Tibial artery (tissue), 4 donors: ENCODE data around the gene RIMS1.
"Not testable (repeated sequence)": the region's sequence is repeated elsewhere in the genome, so short reads cannot be mapped to it uniquely, and the experiment has no call there.

ENCODE experiments used
- DNase-seq, 2 donors: peaks; one replicate each; pipeline ENCODE4 v3.0.0-alpha.2; 2019
- H3K27ac ChIP-seq, 2 donors: fragments of 200-600 bp; sonication (generic) in 1 of 2; 1 replicate in 1 of 2; 2 replicates in 1 of 2; pipeline ENCODE4 v1.5.1; 2018 to 2019; ENCODE audit warnings: mild to moderate bottlenecking in 1 of 2
- H3K27me3 ChIP-seq, 2 donors: fragments of 200-600 bp; sonication (generic) in 1 of 2; one replicate each; pipeline versions ENCODE4 v1.5.1 to v1.6.0; 2016 to 2019
- H3K36me3 ChIP-seq, 3 donors: fragments of 200-600 bp; sonication (generic) in 2 of 3; one replicate each; pipeline ENCODE4 v1.5.1; 2016 to 2019; ENCODE audit warnings: mild to moderate bottlenecking in 2 of 3
- H3K4me1 ChIP-seq, 4 donors: fragments of 200-600 bp; sonication (generic) in 2 of 4; 1 replicate in 3 of 4; 2 replicates in 1 of 4; pipeline ENCODE4 v1.5.1; 2016 to 2019
- H3K4me3 ChIP-seq, 2 donors: fragments of 200-600 bp; sonication (generic) in 1 of 2; 1 replicate in 1 of 2; 2 replicates in 1 of 2; pipeline ENCODE4 v1.5.1; 2018 to 2019; ENCODE audit warnings: mild to moderate bottlenecking in 2 of 2
- H3K9me3 ChIP-seq, 3 donors: fragments of 200-600 bp; sonication (generic) in 1 of 3; one replicate each; pipeline ENCODE4 v1.5.1; 2016 to 2019
- intact Hi-C: fragments of 100-400 bp; cut with DNase I; formaldehyde crosslinking; loops from one replicate; pipeline ENCODE4 v1.15.0; 2023; ENCODE audit warnings: low total_unique reads
- TF ChIP-seq, protein P1 (sequence below), 2 experiments: fragments of 200-600 bp in 1 of 2; fragments of 450-650 bp in 1 of 2; IDR thresholded peaks; one replicate each; pipeline ENCODE4 v1.5.1; 2017 to 2019; ENCODE audit warnings: antibody characterized with exemption in 2 of 2, mild to moderate bottlenecking in 1 of 2, moderate library complexity in 1 of 2

RIMS1 gene

DNA sequence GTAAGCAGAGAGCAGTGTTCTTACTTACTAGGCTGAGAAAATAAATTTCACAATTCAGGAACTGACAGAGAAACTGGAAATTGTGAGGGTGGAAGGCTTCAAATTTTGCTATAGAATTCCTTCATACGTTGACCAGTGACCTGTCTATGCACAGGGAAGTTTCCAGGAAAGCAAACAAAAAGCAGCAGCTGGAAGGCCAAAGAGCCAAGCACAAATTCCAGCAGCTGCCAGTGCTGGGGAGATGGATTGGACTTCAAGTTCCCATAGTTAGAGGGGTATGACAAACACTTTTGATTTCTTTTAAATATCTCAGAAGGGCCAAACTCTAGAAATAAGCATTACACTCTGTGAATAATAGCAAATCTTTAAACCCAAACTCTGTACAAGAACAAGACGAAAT lies 436.4 kb downstream of the RIMS1 start:
- no peaks in the 10 kb centered on the region for H3K36me3 ChIP-seq
- no peaks in the 10 kb centered on the region for H3K4me1 ChIP-seq
- TF ChIP-seq, protein P1, sequence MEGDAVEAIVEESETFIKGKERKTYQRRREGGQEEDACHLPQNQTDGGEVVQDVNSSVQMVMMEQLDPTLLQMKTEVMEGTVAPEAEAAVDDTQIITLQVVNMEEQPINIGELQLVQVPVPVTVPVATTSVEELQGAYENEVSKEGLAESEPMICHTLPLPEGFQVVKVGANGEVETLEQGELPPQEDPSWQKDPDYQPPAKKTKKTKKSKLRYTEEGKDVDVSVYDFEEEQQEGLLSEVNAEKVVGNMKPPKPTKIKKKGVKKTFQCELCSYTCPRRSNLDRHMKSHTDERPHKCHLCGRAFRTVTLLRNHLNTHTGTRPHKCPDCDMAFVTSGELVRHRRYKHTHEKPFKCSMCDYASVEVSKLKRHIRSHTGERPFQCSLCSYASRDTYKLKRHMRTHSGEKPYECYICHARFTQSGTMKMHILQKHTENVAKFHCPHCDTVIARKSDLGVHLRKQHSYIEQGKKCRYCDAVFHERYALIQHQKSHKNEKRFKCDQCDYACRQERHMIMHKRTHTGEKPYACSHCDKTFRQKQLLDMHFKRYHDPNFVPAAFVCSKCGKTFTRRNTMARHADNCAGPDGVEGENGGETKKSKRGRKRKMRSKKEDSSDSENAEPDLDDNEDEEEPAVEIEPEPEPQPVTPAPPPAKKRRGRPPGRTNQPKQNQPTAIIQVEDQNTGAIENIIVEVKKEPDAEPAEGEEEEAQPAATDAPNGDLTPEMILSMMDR (IDR thresholded peaks at IDR 0.05): no peak
- H3K27ac ChIP-seq: no peak overlapping the region
- intact Hi-C loops: no loop called here
- no peak overlapping the region for H3K4me3 ChIP-seq
- DNase-seq: no peak
- no peaks in the 10 kb centered on the region for H3K9me3 ChIP-seq
- H3K27me3 ChIP-seq: no peaks in the 10 kb centered on the region

DNA sequence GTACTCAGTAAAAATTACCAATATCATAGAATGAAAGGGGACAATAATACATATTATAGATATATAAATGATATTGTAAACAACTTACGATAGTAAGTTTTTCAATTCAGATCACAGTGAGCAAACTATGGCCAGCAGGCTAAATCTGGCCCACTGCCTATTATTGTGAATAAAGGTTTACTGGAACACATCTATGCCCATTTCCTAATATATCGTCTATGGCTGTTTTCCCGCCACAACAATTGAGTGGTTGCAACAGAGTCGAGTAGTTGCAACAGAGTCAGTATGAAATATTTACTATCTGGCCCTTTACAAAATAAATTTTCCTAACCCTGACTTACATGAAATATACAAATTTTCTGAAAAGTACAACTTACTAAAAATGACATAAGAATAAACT lies 438.2 kb downstream of the RIMS1 start:
- DNase-seq: no peak
- Histone ChIP-seq H3K4me3 (no peak overlapping the region), H3K4me1 (no peaks in the 10 kb centered on the region), H3K36me3 (no peaks in the 10 kb centered on the region), H3K27ac (no peak overlapping the region), H3K27me3 (no peaks in the 10 kb centered on the region), H3K9me3 (no peaks in the 10 kb centered on the region)
- intact Hi-C loops: no loop called here
- TF ChIP-seq, protein P1 (IDR thresholded peaks at IDR 0.05): no peak

DNA sequence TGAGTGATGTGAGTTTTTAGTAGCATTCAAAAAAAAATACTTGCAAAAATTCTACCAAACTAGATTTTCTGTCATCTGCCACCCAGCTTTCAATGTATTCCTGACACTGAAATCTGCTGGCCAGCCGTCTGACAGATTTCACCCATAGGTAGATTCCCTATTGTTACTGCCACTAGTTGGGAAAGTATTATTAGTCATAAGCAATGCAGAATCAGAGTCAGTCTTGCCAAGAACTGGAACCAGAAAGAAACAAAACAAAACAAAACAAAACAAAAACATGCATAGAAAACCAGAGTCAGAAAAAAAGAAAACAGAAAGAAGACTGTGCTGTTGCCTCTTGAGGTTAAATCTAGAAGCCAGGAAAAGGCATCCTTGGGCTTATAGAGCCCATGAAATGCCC lies 442.4 kb downstream of the RIMS1 start:
- intact Hi-C loops: no loop called here
- Histone ChIP-seq H3K4me1 (no peaks in the 10 kb centered on the region), H3K36me3 (no peaks in the 10 kb centered on the region), H3K27ac (no peak overlapping the region), H3K9me3 (no peaks in the 10 kb centered on the region), H3K4me3 (no peak overlapping the region), H3K27me3 (no peaks in the 10 kb centered on the region)
- DNase-seq: no peak
- TF ChIP-seq, protein P1 (IDR thresholded peaks at IDR 0.05): no peak

DNA sequence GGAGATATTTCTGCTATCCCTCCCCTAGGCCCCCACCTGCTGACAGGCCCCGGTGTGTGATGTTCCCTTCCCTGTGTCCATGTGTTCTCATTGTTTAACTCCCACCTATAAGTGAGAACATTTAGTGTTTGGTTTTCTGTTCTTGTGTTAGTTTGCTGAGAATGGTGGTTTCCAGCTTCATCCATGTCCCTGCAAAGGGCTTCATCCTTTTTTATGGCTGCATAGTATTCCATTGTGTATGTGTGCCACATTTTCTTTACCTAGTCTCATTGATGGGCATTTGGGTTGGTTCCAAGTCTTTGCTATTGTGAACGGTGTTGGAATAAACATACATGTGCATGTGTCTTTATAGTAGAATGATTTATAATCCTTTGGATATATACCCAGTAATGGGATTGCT lies 448.9 kb downstream of the RIMS1 start:
- H3K9me3 ChIP-seq, H3K27ac ChIP-seq: not testable (repeated sequence)

DNA sequence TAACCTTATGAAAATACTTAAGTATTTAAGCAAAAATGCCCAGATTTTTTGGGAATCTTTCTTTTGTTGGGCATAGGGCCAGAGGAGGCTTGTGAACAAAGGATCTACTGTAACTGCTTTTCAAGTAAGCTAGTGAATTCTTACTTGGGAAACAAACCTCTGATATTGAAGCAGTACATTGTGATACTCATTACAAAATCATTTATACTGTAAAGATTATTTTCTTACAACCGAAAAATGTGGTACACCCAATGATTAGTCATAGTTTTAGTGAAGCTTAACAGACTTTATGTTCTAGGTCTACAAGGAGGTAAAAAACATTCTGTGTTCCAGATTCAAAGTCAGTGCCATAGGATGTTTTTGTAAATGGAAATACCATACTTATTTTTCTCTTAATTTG lies 462.6 kb downstream of the RIMS1 start:
- Histone ChIP-seq H3K4me1 (no peaks in the 10 kb centered on the region), H3K9me3 (no peaks in the 10 kb centered on the region), H3K36me3 (no peaks in the 10 kb centered on the region), H3K4me3 (no peak overlapping the region), H3K27ac (no peak overlapping the region), H3K27me3 (no peaks in the 10 kb centered on the region)
- TF ChIP-seq, protein P1 (IDR thresholded peaks at IDR 0.05): no peak
- no peak for DNase-seq
- intact Hi-C loops: no loop called here

More for the DNA sequence above, 448.9 kb downstream of the RIMS1 start:
- H3K4me1 ChIP-seq, H3K27me3 ChIP-seq, H3K4me3 ChIP-seq, DNase-seq, H3K36me3 ChIP-seq, intact Hi-C loops: not testable (repeated sequence)

DNA sequence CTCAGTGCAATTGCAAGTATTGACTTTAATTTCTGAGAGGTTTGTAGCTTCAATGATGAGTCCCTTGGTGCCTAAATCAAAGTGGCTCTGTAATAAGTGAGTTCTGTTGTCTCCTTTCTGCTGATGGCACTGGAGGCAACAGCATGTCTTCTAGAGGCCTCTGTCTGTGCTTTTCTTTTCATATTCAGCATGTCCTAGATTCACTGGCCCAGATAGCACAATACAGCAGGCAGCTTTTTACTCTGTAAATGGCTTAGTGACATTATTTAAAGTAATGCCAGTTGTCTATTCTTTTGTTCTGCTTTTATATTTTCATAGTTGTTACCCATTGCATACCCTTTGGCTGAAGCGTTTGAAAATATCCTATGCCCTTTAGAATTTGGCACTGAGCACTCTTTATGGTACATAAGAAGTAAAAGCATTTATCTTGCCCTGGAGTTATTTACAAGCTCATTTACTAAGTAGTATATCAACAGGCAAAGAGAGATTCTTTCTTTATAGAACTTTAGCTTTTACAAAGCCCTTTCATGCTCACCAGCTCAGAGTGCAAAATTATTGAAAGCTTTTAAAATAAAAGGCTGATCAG lies 464.0 kb downstream of the RIMS1 start:
- DNase-seq: no peak
- TF ChIP-seq, protein P1 (IDR thresholded peaks at IDR 0.05): no peak
- intact Hi-C loops: no loop called here
- Histone ChIP-seq H3K36me3 (no peaks in the 10 kb centered on the region), H3K9me3 (no peaks in the 10 kb centered on the region), H3K27me3 (no peaks in the 10 kb centered on the region), H3K4me1 (no peaks in the 10 kb centered on the region), H3K27ac (no peak overlapping the region), H3K4me3 (no peak overlapping the region)
